Glutamatergic neuron (in vitro differentiated cells): ENCODE measurements around the gene SYT1. TPM values are rescaled to one million over a fixed set of nuclear protein-coding genes. Genes with fewer than 3 reads are reported as not detected.

Experiments used
- DNase-seq: peaks from one replicate; pipeline ENCODE4 v3.0.0; 2022
- H3K27ac Mint-ChIP-seq: one replicate; pipeline ENCODE4 v1.8.0; 2020; ENCODE audit warnings: mild to moderate bottlenecking, mixed read lengths, inconsistent platforms; ENCODE audit not compliant: unreplicated experiment
- H3K27me3 Mint-ChIP-seq: one replicate; pipeline ENCODE4 v1.8.0; 2020; ENCODE audit warnings: mild to moderate bottlenecking, moderate library complexity, mixed read lengths, inconsistent platforms; ENCODE audit not compliant: unreplicated experiment
- H3K36me3 Mint-ChIP-seq: one replicate; pipeline ENCODE4 v1.8.0; 2020; ENCODE audit warnings: mild to moderate bottlenecking, mixed read lengths, inconsistent platforms; ENCODE audit not compliant: unreplicated experiment
- H3K4me1 Mint-ChIP-seq: one replicate; pipeline ENCODE4 v1.8.0; 2020; ENCODE audit warnings: mild to moderate bottlenecking, low read depth, mixed read lengths, inconsistent platforms; ENCODE audit not compliant: unreplicated experiment
- H3K4me3 Mint-ChIP-seq: one replicate; pipeline ENCODE4 v1.8.0; 2020; ENCODE audit warnings: mild to moderate bottlenecking, mixed read lengths, inconsistent platforms; ENCODE audit not compliant: unreplicated experiment
- H3K9me3 Mint-ChIP-seq: one replicate; pipeline ENCODE4 v1.8.0; 2020; ENCODE audit warnings: mild to moderate bottlenecking, moderate library complexity, mixed read lengths, inconsistent platforms; ENCODE audit not compliant: unreplicated experiment
- CTCF ChIP-seq: fragments of 200-600 bp; sonication (generic); IDR thresholded peaks from one replicate; pipeline ENCODE4 v1.5.0; 2021; ENCODE audit not compliant: partially characterized antibody, unreplicated experiment
- total RNA-seq: library from RNA; stranded (reverse); fragmentation: NEBNext Ultra II Directional; extraction: Animal tissue kit (Norgen Biotek cat#: 25700); gene quantifications from one replicate; pipeline ENCODE4 v1.2.1, GENCODE V29; 2021; ENCODE audit not compliant: unreplicated experiment

The SYT1 gene
- total RNA-seq, 1 donor from 2014 or later: 155 TPM

DNA sequence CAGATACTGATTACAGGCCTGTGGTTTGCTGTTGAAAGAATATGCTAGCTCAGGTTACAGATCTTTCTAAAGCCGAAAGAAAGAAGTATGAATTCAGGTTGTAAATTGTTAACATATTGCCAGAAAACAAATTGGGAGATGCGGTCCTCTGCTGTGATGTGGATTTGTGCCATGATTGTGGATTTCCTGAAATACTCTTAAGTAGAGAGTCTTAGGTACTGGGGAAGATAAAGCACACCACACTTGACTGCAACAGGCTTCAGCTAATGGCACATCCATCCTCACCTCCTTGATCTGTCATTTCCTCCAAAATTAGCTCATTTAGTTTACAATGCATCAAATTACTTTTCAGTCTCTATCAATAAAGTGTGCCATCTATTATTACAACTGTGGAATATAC is 279.2 kb downstream of the SYT1 start:
- peaks cover 3% of the 10 kb centered on the region for H3K9me3 Mint-ChIP-seq
- no peaks in the 10 kb centered on the region for H3K4me1 Mint-ChIP-seq
- no peaks in the 10 kb centered on the region for H3K27me3 Mint-ChIP-seq
- DNase-seq: no peak
- H3K27ac Mint-ChIP-seq: no peak overlapping the region
- no peak overlapping the region for H3K4me3 Mint-ChIP-seq
- no peaks in the 10 kb centered on the region for H3K36me3 Mint-ChIP-seq
- TF ChIP-seq CTCF: no peak

DNA sequence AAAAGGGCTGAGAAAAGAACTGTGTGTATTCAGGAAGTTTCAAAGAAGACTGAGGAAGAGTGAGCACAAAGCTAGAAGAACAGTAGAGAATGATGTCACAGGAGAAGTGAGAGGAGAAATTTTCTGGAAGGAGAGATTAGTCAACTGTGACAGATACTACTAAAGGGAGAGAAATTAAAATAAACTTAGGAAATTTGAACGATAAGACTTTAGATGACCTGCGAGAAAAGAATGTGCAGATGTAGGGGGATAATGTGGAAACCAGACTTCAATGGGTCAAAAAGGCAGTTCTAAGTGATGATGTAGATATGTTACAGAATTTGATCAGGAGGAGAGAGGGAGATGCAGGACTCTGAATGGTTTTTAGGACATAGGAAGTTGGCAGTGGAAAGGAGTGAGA is 287.4 kb downstream of the SYT1 start:
- H3K27me3 Mint-ChIP-seq: peaks cover 4% of the 10 kb centered on the region
- H3K4me1 Mint-ChIP-seq: no peaks in the 10 kb centered on the region
- H3K27ac Mint-ChIP-seq: peak overlapping the region; percentile 5
- no peak for TF ChIP-seq CTCF
- peaks cover 2% of the 10 kb centered on the region for H3K9me3 Mint-ChIP-seq
- no peaks in the 10 kb centered on the region for H3K36me3 Mint-ChIP-seq
- DNase-seq: no peak
- no peak overlapping the region for H3K4me3 Mint-ChIP-seq

GRCh38 chr12:79155683-79156082 is 291.1 kb downstream of the SYT1 start:
- Mint-ChIP-seq H3K27me3 (peaks cover 6% of the 10 kb centered on the region), H3K4me1 (peaks cover 4% of the 10 kb centered on the region), H3K36me3 (no peaks in the 10 kb centered on the region), H3K4me3 (no peak overlapping the region), H3K9me3 (peaks cover 2% of the 10 kb centered on the region), H3K27ac (no peak overlapping the region)
- no peak for DNase-seq
- TF ChIP-seq CTCF: no peak

- peaks cover 3% of the 10 kb centered on the region for H3K27me3 Mint-ChIP-seq
- no peak overlapping the region for H3K27ac Mint-ChIP-seq
- peaks cover 1% of the 10 kb centered on the region for H3K9me3 Mint-ChIP-seq
- no peak for DNase-seq
- peaks cover 6% of the 10 kb centered on the region for H3K4me1 Mint-ChIP-seq
- no peaks in the 10 kb centered on the region for H3K36me3 Mint-ChIP-seq
- no peak overlapping the region for H3K4me3 Mint-ChIP-seq
- no peak for TF ChIP-seq CTCF
Measured at GRCh38 chr12:79156846-79157463, 292.4 kb downstream of the SYT1 start.

DNA sequence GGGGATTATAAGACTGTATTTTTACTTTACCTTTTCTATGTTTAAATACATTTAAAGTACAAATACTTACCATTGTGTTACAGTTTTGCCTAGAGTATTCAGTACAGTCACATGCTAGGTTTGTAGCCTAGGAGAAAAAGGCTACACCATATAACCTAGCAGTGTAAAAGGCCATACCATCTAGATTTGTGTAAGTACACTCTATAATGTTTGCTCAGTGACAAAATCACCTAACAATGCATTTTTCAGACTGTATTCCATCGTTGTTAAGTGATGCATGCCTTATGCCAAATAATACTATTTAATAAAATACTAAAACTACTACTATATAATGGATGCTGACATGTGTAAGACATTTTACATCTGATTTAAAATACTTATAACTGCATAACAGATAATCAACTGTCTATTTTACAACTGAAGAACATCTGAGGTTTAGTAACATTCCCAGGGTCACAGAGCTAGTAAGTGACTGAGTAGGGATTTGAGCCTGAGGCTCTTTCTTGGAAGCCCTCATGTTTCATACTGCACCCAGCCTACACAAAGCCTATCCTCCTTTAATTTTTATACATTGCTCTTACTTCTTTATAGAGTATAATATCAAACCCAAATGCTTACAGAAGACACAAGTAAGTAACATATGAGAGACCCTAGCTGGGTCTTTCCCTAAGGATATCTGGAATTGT is 296.8 kb downstream of the SYT1 start:
- Mint-ChIP-seq H3K27me3 (peaks cover 3% of the 10 kb centered on the region), H3K27ac (no peak overlapping the region)

More for the DNA sequence above, 296.8 kb downstream of the SYT1 start:
- peaks cover 24% of the 10 kb centered on the region for H3K4me1 Mint-ChIP-seq
- no peak overlapping the region for H3K4me3 Mint-ChIP-seq
- H3K9me3 Mint-ChIP-seq: no peaks in the 10 kb centered on the region
- no peak for TF ChIP-seq CTCF
- DNase-seq: no peak
- no peaks in the 10 kb centered on the region for H3K36me3 Mint-ChIP-seq
